Measurements from ENCODE around the gene PREX1. TPM values are rescaled to one million over a fixed set of nuclear protein-coding genes. Genes with fewer than 3 reads are reported as not detected.

Gene PREX1
- total RNA-seq, 1 donor from 2014 or later, result 248 TPM

DNA sequence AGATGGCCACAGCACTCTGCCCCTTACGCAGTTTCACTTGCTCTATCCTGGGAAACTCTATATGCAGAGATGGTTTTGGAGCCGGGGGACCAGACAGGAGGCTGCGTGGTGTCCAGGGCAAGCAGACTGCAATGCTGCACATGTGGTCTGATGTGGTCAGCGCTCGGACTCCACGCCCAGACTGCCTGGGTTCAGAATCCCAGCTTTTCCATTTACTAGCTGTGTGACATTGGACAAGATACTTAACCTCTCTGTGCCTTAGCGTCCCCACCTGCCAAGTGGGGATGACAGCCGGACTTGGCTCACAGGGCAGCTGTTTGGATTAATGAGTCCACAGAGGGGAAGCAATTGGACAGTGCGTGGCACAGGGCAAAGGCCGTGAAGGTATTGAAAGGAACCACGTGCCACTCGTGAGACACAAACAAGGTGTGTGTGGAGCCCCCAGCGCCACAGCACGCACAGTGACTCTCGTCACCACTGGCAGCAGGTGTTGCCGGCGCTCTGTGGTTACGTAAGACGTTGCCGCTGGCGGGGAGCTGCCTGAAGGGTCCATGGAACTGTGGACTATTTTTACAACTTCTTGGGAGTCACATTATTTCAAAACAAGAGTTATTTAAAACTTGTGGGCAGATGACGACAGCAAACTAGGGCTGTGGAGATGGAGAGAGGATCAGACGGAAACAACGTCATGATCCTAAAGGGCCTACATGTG is 201.4 kb downstream of the PREX1 start:
- Mint-ChIP-seq H3K36me3 (ENCODE audit: low read depth, unreplicated experiment) (peaks cover 42% of the 10 kb centered on the region), H3K27me3 (ENCODE audit: unreplicated experiment) (peaks cover 32% of the 10 kb centered on the region), H3K27ac (ENCODE audit: unreplicated experiment) (peak overlapping the region; percentile 68), H3K9me3 (ENCODE audit: unreplicated experiment) (no peaks in the 10 kb centered on the region), H3K4me1 (ENCODE audit: unreplicated experiment) (peaks cover 4% of the 10 kb centered on the region), H3K4me3 (ENCODE audit: unreplicated experiment) (peak overlapping the region; percentile 29)
- DNase-seq (ENCODE audit: low spot score), result no peak
- TF ChIP-seq, protein P1, sequence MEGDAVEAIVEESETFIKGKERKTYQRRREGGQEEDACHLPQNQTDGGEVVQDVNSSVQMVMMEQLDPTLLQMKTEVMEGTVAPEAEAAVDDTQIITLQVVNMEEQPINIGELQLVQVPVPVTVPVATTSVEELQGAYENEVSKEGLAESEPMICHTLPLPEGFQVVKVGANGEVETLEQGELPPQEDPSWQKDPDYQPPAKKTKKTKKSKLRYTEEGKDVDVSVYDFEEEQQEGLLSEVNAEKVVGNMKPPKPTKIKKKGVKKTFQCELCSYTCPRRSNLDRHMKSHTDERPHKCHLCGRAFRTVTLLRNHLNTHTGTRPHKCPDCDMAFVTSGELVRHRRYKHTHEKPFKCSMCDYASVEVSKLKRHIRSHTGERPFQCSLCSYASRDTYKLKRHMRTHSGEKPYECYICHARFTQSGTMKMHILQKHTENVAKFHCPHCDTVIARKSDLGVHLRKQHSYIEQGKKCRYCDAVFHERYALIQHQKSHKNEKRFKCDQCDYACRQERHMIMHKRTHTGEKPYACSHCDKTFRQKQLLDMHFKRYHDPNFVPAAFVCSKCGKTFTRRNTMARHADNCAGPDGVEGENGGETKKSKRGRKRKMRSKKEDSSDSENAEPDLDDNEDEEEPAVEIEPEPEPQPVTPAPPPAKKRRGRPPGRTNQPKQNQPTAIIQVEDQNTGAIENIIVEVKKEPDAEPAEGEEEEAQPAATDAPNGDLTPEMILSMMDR (IDR thresholded peaks at IDR 0.05; ENCODE audit: unreplicated experiment), result no peak

DNA sequence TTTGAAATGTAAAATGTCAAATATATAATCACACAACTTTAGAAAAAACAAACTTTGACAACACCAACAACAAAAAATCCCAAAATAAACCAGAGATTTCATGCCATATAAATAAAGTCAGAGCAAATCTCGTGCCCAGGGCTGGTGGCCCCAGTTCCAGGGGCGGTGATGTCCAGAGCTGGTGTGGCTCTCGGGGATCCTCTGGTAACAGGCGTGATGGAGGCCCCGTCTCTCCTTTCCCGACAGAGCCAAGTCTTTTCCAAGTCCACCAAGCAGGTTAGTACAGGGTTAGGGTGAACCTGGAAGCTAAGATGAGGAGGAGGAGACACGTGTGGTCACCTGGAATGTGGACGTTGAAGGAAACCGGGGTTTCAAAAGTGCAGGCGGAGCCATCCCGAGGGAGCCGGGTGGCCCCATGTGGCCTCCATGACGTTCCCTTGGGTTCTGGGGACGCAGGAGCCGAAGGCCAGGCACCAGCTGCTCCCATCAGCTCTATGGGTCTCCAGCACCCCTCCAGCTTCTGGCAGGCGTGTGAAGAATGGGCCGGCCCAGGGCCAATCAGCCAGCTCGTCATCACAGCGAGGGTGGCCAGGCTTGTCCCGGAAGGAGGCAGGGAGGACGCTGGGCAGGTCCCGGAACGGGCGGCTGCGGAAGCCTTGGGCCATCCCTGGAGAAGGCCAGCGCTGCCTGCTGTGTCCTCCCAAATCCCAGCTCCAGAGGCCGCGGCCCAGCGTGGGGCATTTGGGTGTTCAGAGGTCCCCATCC is 202.5 kb downstream of the PREX1 start:
- no peak for DNase-seq (ENCODE audit: low spot score)
- H3K4me1 Mint-ChIP-seq (ENCODE audit: unreplicated experiment), result peaks cover 4% of the 10 kb centered on the region
- no peak overlapping the region for H3K27ac Mint-ChIP-seq (ENCODE audit: unreplicated experiment)
- H3K9me3 Mint-ChIP-seq (ENCODE audit: unreplicated experiment), result no peaks in the 10 kb centered on the region
- peaks cover 41% of the 10 kb centered on the region for H3K36me3 Mint-ChIP-seq (ENCODE audit: low read depth, unreplicated experiment)
- peaks cover 34% of the 10 kb centered on the region for H3K27me3 Mint-ChIP-seq (ENCODE audit: unreplicated experiment)
- TF ChIP-seq, protein P1 (IDR thresholded peaks at IDR 0.05; ENCODE audit: unreplicated experiment), result no peak
- H3K4me3 Mint-ChIP-seq (ENCODE audit: unreplicated experiment), result peak overlapping the region; percentile 67

DNA sequence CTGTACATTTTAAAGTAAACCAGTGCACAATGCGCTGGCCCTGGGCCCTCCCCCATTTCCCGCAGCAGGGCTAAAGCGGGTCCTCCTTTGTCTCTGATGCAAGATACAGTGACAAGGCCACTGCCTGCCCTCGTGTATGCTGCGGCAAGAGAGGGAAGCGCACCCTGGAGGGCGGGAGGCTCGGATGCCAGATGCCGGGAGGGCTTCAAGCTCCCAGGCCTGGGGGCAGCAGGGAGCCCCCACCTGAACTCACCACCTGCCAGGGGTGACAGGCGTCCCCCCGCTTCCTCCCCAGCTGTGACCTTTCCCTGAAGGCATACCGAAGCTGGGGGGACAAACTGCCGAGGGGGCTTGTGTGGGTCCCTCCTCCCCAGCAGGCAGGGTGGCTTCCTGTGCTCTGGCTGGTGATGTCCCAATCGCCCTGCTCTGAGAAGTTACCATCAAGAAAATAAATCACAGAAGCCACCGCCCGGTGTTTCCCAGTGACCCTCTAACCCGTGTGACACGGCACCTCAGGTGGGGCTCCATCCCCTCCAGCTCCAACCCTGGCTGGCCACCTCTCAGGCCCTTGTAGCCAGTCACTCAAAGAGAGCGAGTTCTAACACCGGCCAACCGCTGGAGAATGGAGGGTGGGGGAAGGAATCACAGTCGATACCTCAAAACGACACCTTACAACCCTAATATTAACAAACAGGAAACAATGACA is 203.3 kb downstream of the PREX1 start:
- no peak for DNase-seq (ENCODE audit: low spot score)
- Mint-ChIP-seq H3K36me3 (ENCODE audit: low read depth, unreplicated experiment) (peaks cover 36% of the 10 kb centered on the region), H3K4me1 (ENCODE audit: unreplicated experiment) (peaks cover 4% of the 10 kb centered on the region), H3K4me3 (ENCODE audit: unreplicated experiment) (no peak overlapping the region), H3K27ac (ENCODE audit: unreplicated experiment) (no peak overlapping the region), H3K27me3 (ENCODE audit: unreplicated experiment) (peaks cover 30% of the 10 kb centered on the region), H3K9me3 (ENCODE audit: unreplicated experiment) (no peaks in the 10 kb centered on the region)
- TF ChIP-seq, protein P1 (IDR thresholded peaks at IDR 0.05; ENCODE audit: unreplicated experiment), result no peak

DNA sequence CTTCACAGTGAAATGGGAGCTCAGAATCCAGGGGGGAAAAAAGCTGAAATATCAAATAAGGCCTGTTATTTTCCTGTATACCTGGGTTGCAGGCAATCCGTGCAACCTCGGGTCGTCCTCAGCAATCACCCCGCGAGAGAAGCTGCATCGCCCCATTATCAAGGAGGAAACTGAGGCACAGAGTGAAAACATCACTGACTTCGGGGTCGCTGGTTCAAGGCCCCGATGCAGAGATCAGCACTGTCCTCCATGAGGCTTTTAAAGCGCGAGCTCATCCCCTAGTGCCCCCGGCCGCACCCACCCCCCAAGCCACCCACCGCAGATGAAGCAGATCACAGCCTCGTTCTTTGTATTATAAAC is 203.9 kb downstream of the PREX1 start:
- Mint-ChIP-seq H3K27ac (ENCODE audit: unreplicated experiment) (no peak overlapping the region), H3K4me3 (ENCODE audit: unreplicated experiment) (no peak overlapping the region), H3K9me3 (ENCODE audit: unreplicated experiment) (no peaks in the 10 kb centered on the region), H3K4me1 (ENCODE audit: unreplicated experiment) (peaks cover 4% of the 10 kb centered on the region), H3K36me3 (ENCODE audit: low read depth, unreplicated experiment) (peaks cover 33% of the 10 kb centered on the region), H3K27me3 (ENCODE audit: unreplicated experiment) (peaks cover 30% of the 10 kb centered on the region)
- DNase-seq (ENCODE audit: low spot score), result no peak
- TF ChIP-seq, protein P1 (IDR thresholded peaks at IDR 0.05; ENCODE audit: unreplicated experiment), result no peak
